Activated naive CD4-positive, alpha-beta T cell treated with anti-CD3 and anti-CD28 coated beads, Interleukin-2, amount 50 U/mL, for 72 hours (primary cell): Measurements from ENCODE around the gene IL18R1. TPM values are rescaled to one million over a fixed set of nuclear protein-coding genes. Genes with fewer than 3 reads are reported as not detected.
"Not testable (repeated sequence)": the region's sequence is repeated elsewhere in the genome, so short reads cannot be mapped to it uniquely, and the experiment has no call there.

ENCODE experiments used
- ATAC-seq, 2 donors: fragments of 150-1000 bp; cut with Tn5 transposase; 2 replicates each; pipeline ENCODE4 v1.10.0; 2021; ENCODE audit warnings: mild to moderate bottlenecking in 2 of 2, moderate library complexity in 2 of 2
- DNase-seq, 2 donors: peaks; one replicate each; pipeline ENCODE4 v3.0.0; 2021 to 2022; ENCODE audit warnings: low spot score in 2 of 2
- H3K27ac Mint-ChIP-seq, 2 donors: one replicate each; pipeline ENCODE4 v1.8.0; 2022; ENCODE audit warnings: mild to moderate bottlenecking in 2 of 2, mixed read lengths in 2 of 2
- H3K36me3 Mint-ChIP-seq, 2 donors: one replicate each; pipeline ENCODE4 v1.8.0; 2022; ENCODE audit warnings: mixed read lengths in 2 of 2
- H3K9me3 Mint-ChIP-seq, 2 donors: one replicate each; pipeline ENCODE4 v1.8.0; 2022; ENCODE audit warnings: mixed read lengths in 2 of 2
- total RNA-seq, 2 donors: library from RNA; stranded (reverse); gene quantifications; one replicate each; pipeline ENCODE4 v1.2.3, GENCODE V29; 2022

Gene IL18R1
- total RNA-seq = 10 to 100 TPM; 11.7 to 28.3 TPM

GRCh38 chr2:102355526-102356380, at the start of gene IL18R1:
IL18R1 (plus strand) TSS chr2:102355796; CDS start chr2:102362661, 6,865 bp downstream.
- Mint-ChIP-seq H3K36me3 (peaks cover 5 to 22% of the 10 kb centered on the region in 2 donors), H3K9me3 (no peaks in the 10 kb centered on the region), H3K27ac (peak within 1 kb of the TSS; percentile 91 to 96)
- DNase-seq (peak; percentile 80 to 84), ATAC-seq (peak; percentile 85 to 96)

GRCh38 chr2:102306125-102306524, 49.5 kb upstream of the IL18R1 start:
- Mint-ChIP-seq H3K9me3 (no peaks in the 10 kb centered on the region), H3K27ac (peak overlapping the region in 1 of 2 donors; percentile 86), H3K36me3 (peaks cover 0 to 5% of the 10 kb centered on the region in 2 donors)
- DNase-seq (no peak), ATAC-seq (no peak)

GRCh38 chr2:102310964-102311640, 44.5 kb upstream of the IL18R1 start, which contains the start of gene IL1RL1:
IL1RL1 (plus strand) TSS chr2:102311563; CDS start chr2:102338265, 26,702 bp downstream.
- Mint-ChIP-seq H3K36me3 (peaks cover 0 to under 1% of the 10 kb centered on the region in 2 donors), H3K27ac (no peak within 1 kb of the TSS), H3K9me3 (no peaks in the 10 kb centered on the region)
- no peak for DNase-seq
- no peak for ATAC-seq

GRCh38 chr2:102313025-102313424, 42.6 kb upstream of the IL18R1 start:
- Mint-ChIP-seq H3K27ac (no peak overlapping the region), H3K36me3 (no peaks in the 10 kb centered on the region), H3K9me3 (no peaks in the 10 kb centered on the region)
- no peak for ATAC-seq
- DNase-seq = no peak

GRCh38 chr2:102313471-102313870, 42.1 kb upstream of the IL18R1 start:
- H3K36me3 Mint-ChIP-seq = no peaks in the 10 kb centered on the region

GRCh38 chr2:102313950-102314349, 41.6 kb upstream of the IL18R1 start:
- Mint-ChIP-seq H3K36me3 (no peaks in the 10 kb centered on the region), H3K27ac (no peak overlapping the region), H3K9me3 (no peaks in the 10 kb centered on the region)
- ATAC-seq (no peak), DNase-seq (no peak)

More at GRCh38 chr2:102313471-102313870, 42.1 kb upstream of the IL18R1 start:
- ATAC-seq (no peak), DNase-seq (no peak)
- no peaks in the 10 kb centered on the region for H3K9me3 Mint-ChIP-seq
- no peak overlapping the region for H3K27ac Mint-ChIP-seq

- ATAC-seq = no peak
- H3K36me3 Mint-ChIP-seq = no peaks in the 10 kb centered on the region
- peaks cover 0 to 4% of the 10 kb centered on the region in 2 donors for H3K9me3 Mint-ChIP-seq
- no peak for DNase-seq
- no peak overlapping the region for H3K27ac Mint-ChIP-seq
Observed at GRCh38 chr2:102315921-102316320, 39.7 kb upstream of the IL18R1 start.

- ATAC-seq = peak; percentile 29 to 47
- Mint-ChIP-seq H3K36me3 (no peaks in the 10 kb centered on the region), H3K27ac (no peak overlapping the region), H3K9me3 (peaks cover 0 to 6% of the 10 kb centered on the region in 2 donors)
- no peak for DNase-seq
Observed at GRCh38 chr2:102317715-102318114, 37.9 kb upstream of the IL18R1 start.

- H3K27ac Mint-ChIP-seq = no peak overlapping the region
- H3K9me3 Mint-ChIP-seq = peaks cover 0 to 6% of the 10 kb centered on the region in 2 donors
- no peak for DNase-seq
- H3K36me3 Mint-ChIP-seq = no peaks in the 10 kb centered on the region
- no peak for ATAC-seq
Observed at GRCh38 chr2:102318437-102318836, 37.2 kb upstream of the IL18R1 start.

- H3K36me3 Mint-ChIP-seq = peaks cover 0 to 5% of the 10 kb centered on the region in 2 donors
- ATAC-seq (no peak), DNase-seq (no peak)
- no peak overlapping the region for H3K27ac Mint-ChIP-seq
- peaks cover 4 to 6% of the 10 kb centered on the region in 2 donors for H3K9me3 Mint-ChIP-seq
Observed at GRCh38 chr2:102321941-102322719, 33.5 kb upstream of the IL18R1 start.

- not testable (repeated sequence) for H3K9me3 Mint-ChIP-seq, H3K36me3 Mint-ChIP-seq, DNase-seq, H3K27ac Mint-ChIP-seq, ATAC-seq
Observed at GRCh38 chr2:102324914-102325313, 30.7 kb upstream of the IL18R1 start.

GRCh38 chr2:102331311-102331980, 24.1 kb upstream of the IL18R1 start:
- ATAC-seq = no peak
- no peak for DNase-seq
- H3K36me3 Mint-ChIP-seq = peaks cover 0 to 8% of the 10 kb centered on the region in 2 donors

GRCh38 chr2:102334486-102334885, 21.1 kb upstream of the IL18R1 start:
- DNase-seq = no peak
- Mint-ChIP-seq H3K27ac (no peak overlapping the region), H3K9me3 (peaks cover 0 to 10% of the 10 kb centered on the region in 2 donors), H3K36me3 (peaks cover 0 to 8% of the 10 kb centered on the region in 2 donors)
- ATAC-seq = no peak

More at GRCh38 chr2:102331311-102331980, 24.1 kb upstream of the IL18R1 start:
- peaks cover 0 to 10% of the 10 kb centered on the region in 2 donors for H3K9me3 Mint-ChIP-seq
- H3K27ac Mint-ChIP-seq = no peak overlapping the region

GRCh38 chr2:102335871-102336366, 19.7 kb upstream of the IL18R1 start:
- Mint-ChIP-seq H3K36me3 (peaks cover 0 to 8% of the 10 kb centered on the region in 2 donors), H3K27ac (no peak overlapping the region), H3K9me3 (peaks cover 0 to 10% of the 10 kb centered on the region in 2 donors)
- ATAC-seq (no peak), DNase-seq (no peak)

- H3K36me3 Mint-ChIP-seq = peaks cover 0 to 8% of the 10 kb centered on the region in 2 donors
- peaks cover 0 to 10% of the 10 kb centered on the region in 2 donors for H3K9me3 Mint-ChIP-seq
- DNase-seq = no peak
- no peak overlapping the region for H3K27ac Mint-ChIP-seq
- ATAC-seq = peak; percentile 33 to 71
Observed at GRCh38 chr2:102336502-102336945, 19.1 kb upstream of the IL18R1 start.

- ATAC-seq (no peak), DNase-seq (no peak)
- no peak overlapping the region for H3K27ac Mint-ChIP-seq
- H3K36me3 Mint-ChIP-seq = peaks cover 0 to 8% of the 10 kb centered on the region in 2 donors
- H3K9me3 Mint-ChIP-seq = peaks cover 0 to 8% of the 10 kb centered on the region in 2 donors
Observed at GRCh38 chr2:102337012-102337411, 18.6 kb upstream of the IL18R1 start.
